ENCODE measurements around the gene USP34. TPM values are rescaled to one million over a fixed set of nuclear protein-coding genes. Genes with fewer than 3 reads are reported as not detected.

Gene USP34
- total and polyA plus RNA-seq, 4 donors, result 13.4 to 82.7 (median 51.1) TPM

DNA sequence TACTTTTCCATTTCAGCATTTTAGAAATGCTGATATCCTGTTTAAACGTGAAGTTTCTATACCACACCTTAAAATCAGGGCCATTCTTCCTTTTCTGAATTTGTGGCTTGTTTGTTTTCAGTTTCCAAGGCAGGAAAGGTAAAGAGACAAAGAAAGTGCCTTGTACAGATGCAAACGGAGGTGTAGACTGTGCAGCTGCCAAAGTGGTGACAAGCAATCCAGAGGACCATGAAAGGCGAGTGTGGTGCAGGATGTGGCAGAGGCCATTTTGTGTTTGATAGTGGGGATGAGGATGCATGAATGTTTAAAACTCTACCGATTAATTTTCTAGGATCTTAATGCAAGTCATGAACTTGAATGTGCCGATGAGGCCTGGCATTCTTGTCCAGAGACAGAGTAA is 308.2 kb downstream of the USP34 start:
- TF ChIP-seq SP1 (IDR thresholded peaks at IDR 0.05), result no peak
- no peak for TF ChIP-seq JUND (IDR thresholded peaks at IDR 0.05)
- no peak for TF ChIP-seq FOXA1 (IDR thresholded peaks at IDR 0.05)
- no peak for TF ChIP-seq HNF4G (IDR thresholded peaks at IDR 0.05)
- TF ChIP-seq RXRA (IDR thresholded peaks at IDR 0.05), result no peak
- Histone ChIP-seq H3K27me3 (ENCODE audit: control insufficient read depth in 4 of 4, insufficient read depth in 4 of 4, low read length in 3 of 4) (no peaks in the 10 kb centered on the region), H3K27ac (ENCODE audit: low read depth in 1 of 2, low read length in 2 of 2) (no peak overlapping the region), H3K9ac (ENCODE audit: low read depth in 1 of 2, low read length in 2 of 2) (no peak overlapping the region), H3K4me3 (ENCODE audit: low read depth in 1 of 3, low read length in 3 of 3) (no peak overlapping the region), H3K4me1 (ENCODE audit: control insufficient read depth in 4 of 4, insufficient read depth in 4 of 4, low read length in 3 of 4) (peaks cover 0 to 1% (median 0%) of the 10 kb centered on the region in 4 donors), H3K9me3 (ENCODE audit: control insufficient read depth in 4 of 4, low read length in 3 of 4) (peaks cover 0 to 6% (median 1%) of the 10 kb centered on the region in 4 donors), H3K36me3 (ENCODE audit: control insufficient read depth in 4 of 4, insufficient read depth in 3 of 4, low read depth in 1 of 4, low read length in 3 of 4) (peaks cover 0 to 27% (median 17%) of the 10 kb centered on the region in 4 donors)
- no peak for DNase-seq (ENCODE audit: low spot score)
- 92% methylated on average over 5 of the region's 5 CpGs for WGBS

DNA sequence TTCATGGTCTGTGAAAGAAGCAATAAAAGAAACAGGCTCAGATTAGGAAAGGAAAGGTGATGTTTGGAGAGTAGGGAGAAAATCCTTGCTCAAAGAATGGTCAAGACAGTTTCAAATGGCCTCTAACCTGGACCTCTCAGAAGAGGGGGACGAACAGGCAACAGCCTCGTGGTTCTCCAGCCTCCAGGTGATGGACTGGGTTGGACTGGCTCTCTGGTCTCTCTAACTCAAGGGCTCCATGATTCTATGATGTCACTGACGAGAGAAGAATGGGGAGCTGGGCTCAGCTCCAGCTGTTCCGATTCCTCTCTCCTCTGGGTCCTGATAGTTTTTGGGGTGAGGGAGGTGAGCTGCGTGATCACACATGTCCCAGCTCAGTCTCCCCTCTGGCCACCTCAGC is 309.0 kb downstream of the USP34 start, which contains the start of gene C2orf74:
C2orf74 (plus strand) TSS at position 301 of the 400 bp plus-strand sequence. CDS start 327 bp downstream, outside the sequence.
- no peak within 1 kb of the TSS for H3K9ac ChIP-seq (ENCODE audit: low read depth in 1 of 2, low read length in 2 of 2)
- no peak for DNase-seq (ENCODE audit: low spot score)
- peaks cover 0 to 8% (median under 1%) of the 10 kb centered on the region in 4 donors for H3K4me1 ChIP-seq (ENCODE audit: control insufficient read depth in 4 of 4, insufficient read depth in 4 of 4, low read length in 3 of 4)
- H3K4me3 ChIP-seq (ENCODE audit: low read depth in 1 of 3, low read length in 3 of 3), result no peak within 1 kb of the TSS
- no peak within 1 kb of the TSS for H3K27ac ChIP-seq (ENCODE audit: low read depth in 1 of 2, low read length in 2 of 2)
- WGBS, result 97% methylated on average over 5 of the region's 5 CpGs
- TF ChIP-seq NR2F2 (IDR thresholded peaks at IDR 0.05) (no peak), RAD21 (IDR thresholded peaks at IDR 0.05) (no peak)
- H3K9me3 ChIP-seq (ENCODE audit: control insufficient read depth in 4 of 4, low read length in 3 of 4), result peaks cover 0 to 6% (median 1%) of the 10 kb centered on the region in 4 donors
- H3K27me3 ChIP-seq (ENCODE audit: control insufficient read depth in 4 of 4, insufficient read depth in 4 of 4, low read length in 3 of 4), result no peaks in the 10 kb centered on the region
- peaks cover 0 to 27% (median 17%) of the 10 kb centered on the region in 4 donors for H3K36me3 ChIP-seq (ENCODE audit: control insufficient read depth in 4 of 4, insufficient read depth in 3 of 4, low read depth in 1 of 4, low read length in 3 of 4)

DNA sequence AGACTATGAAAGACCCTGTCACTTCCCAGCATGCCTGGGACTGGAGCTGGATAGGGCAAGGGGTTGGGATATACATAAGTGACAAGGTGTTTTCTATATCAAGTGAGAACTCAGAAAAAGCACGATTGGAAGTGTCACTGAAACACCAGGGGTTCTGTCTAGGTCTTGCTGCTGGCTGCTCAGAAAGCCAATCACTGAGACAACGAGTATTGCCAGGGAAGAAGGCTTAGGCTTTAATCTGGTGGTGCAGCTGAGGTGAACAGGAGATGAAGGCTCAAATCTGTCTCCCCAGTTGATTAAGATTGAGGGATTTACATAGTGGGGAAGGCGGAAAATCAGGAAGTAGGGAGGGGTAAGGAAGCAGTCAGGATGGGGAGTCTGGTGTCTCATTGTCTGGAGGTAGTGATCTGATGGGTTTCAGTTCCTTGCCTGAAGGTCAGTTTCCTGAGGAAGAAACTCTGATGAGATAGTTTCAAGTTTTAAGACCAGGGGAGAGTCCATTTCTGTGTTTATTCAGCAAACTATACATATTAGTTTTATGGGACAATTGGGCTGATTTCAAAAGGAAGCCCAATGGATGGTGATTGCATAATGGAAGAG is 312.4 kb downstream of the USP34 start:
- Histone ChIP-seq H3K27ac (ENCODE audit: low read depth in 1 of 2, low read length in 2 of 2) (no peak overlapping the region), H3K36me3 (ENCODE audit: control insufficient read depth in 4 of 4, insufficient read depth in 3 of 4, low read depth in 1 of 4, low read length in 3 of 4) (peaks cover 0 to 12% (median 4%) of the 10 kb centered on the region in 4 donors), H3K27me3 (ENCODE audit: control insufficient read depth in 4 of 4, insufficient read depth in 4 of 4, low read length in 3 of 4) (no peaks in the 10 kb centered on the region), H3K4me1 (ENCODE audit: control insufficient read depth in 4 of 4, insufficient read depth in 4 of 4, low read length in 3 of 4) (peaks cover 0 to 8% (median under 1%) of the 10 kb centered on the region in 4 donors), H3K9ac (ENCODE audit: low read depth in 1 of 2, low read length in 2 of 2) (no peak overlapping the region), H3K9me3 (ENCODE audit: control insufficient read depth in 4 of 4, low read length in 3 of 4) (peaks cover 0 to 6% (median 1%) of the 10 kb centered on the region in 4 donors), H3K4me3 (ENCODE audit: low read depth in 1 of 3, low read length in 3 of 3) (no peak overlapping the region)
- TF ChIP-seq EGR1 (IDR thresholded peaks at IDR 0.05; ENCODE audit: low read depth in 2 of 2) (no peak), RAD21 (IDR thresholded peaks at IDR 0.05) (no peak), HNF4A (conservative IDR thresholded peaks at IDR 0.05) (no peak), SP1 (IDR thresholded peaks at IDR 0.05) (no peak), HNF4G (IDR thresholded peaks at IDR 0.05) (no peak)
- TF ChIP-seq, protein P1, sequence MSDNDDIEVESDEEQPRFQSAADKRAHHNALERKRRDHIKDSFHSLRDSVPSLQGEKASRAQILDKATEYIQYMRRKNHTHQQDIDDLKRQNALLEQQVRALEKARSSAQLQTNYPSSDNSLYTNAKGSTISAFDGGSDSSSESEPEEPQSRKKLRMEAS (IDR thresholded peaks at IDR 0.05), result no peak
- TF ChIP-seq, protein P2, sequence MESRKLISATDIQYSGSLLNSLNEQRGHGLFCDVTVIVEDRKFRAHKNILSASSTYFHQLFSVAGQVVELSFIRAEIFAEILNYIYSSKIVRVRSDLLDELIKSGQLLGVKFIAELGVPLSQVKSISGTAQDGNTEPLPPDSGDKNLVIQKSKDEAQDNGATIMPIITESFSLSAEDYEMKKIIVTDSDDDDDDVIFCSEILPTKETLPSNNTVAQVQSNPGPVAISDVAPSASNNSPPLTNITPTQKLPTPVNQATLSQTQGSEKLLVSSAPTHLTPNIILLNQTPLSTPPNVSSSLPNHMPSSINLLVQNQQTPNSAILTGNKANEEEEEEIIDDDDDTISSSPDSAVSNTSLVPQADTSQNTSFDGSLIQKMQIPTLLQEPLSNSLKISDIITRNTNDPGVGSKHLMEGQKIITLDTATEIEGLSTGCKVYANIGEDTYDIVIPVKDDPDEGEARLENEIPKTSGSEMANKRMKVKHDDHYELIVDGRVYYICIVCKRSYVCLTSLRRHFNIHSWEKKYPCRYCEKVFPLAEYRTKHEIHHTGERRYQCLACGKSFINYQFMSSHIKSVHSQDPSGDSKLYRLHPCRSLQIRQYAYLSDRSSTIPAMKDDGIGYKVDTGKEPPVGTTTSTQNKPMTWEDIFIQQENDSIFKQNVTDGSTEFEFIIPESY (IDR thresholded peaks at IDR 0.05), result no peak
- TF ChIP-seq, protein P3, sequence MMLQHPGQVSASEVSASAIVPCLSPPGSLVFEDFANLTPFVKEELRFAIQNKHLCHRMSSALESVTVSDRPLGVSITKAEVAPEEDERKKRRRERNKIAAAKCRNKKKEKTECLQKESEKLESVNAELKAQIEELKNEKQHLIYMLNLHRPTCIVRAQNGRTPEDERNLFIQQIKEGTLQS (IDR thresholded peaks at IDR 0.05), result no peak
- TF ChIP-seq, protein P4, sequence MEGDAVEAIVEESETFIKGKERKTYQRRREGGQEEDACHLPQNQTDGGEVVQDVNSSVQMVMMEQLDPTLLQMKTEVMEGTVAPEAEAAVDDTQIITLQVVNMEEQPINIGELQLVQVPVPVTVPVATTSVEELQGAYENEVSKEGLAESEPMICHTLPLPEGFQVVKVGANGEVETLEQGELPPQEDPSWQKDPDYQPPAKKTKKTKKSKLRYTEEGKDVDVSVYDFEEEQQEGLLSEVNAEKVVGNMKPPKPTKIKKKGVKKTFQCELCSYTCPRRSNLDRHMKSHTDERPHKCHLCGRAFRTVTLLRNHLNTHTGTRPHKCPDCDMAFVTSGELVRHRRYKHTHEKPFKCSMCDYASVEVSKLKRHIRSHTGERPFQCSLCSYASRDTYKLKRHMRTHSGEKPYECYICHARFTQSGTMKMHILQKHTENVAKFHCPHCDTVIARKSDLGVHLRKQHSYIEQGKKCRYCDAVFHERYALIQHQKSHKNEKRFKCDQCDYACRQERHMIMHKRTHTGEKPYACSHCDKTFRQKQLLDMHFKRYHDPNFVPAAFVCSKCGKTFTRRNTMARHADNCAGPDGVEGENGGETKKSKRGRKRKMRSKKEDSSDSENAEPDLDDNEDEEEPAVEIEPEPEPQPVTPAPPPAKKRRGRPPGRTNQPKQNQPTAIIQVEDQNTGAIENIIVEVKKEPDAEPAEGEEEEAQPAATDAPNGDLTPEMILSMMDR (IDR thresholded peaks at IDR 0.05; ENCODE audit: low read depth, low read length, missing input control), result no peak
- DNase-seq (ENCODE audit: low spot score), result no peak
- 77% methylated on average over 3 of the region's 3 CpGs for WGBS

Measured in liver (tissue), 9 donors.